CD4-positive, alpha-beta memory T cell (primary cell): Measurements from ENCODE around the gene MAP1LC3B2. TPM values are rescaled to one million over a fixed set of nuclear protein-coding genes. Genes with fewer than 3 reads are reported as not detected.
"Not testable (repeated sequence)": the region's sequence is repeated elsewhere in the genome, so short reads cannot be mapped to it uniquely, and the experiment has no call there.

ENCODE experiments used
- CTCF ChIA-PET: fragments of 350-600 bp; sonication (Branson Sonifier 250); formaldehyde crosslinking; loops from one replicate; lab custom pipeline; 2021; ENCODE audit warnings: inconsistent platforms; ENCODE audit not compliant: partially characterized antibody; lab: Charles Lee
- POLR2A ChIA-PET: fragments of 350-600 bp; sonication (Branson Sonifier 250); formaldehyde crosslinking; loops from one replicate; lab custom pipeline; 2021; ENCODE audit not compliant: partially characterized antibody; lab: Charles Lee
- DNase-seq, 5 donors: peaks; one replicate each; pipeline versions ENCODE4 v3.0.0 to v3.0.0-alpha.2; 2020 to 2022; ENCODE audit warnings: mixed read lengths in 1 of 5
- H3K27ac ChIP-seq: one replicate; pipeline ENCODE4 v1.7.0; 2013; ENCODE audit warnings: low read depth, low read length
- H3K27me3 ChIP-seq: 2 replicates; pipeline ENCODE4 v1.7.0; 2013; ENCODE audit warnings: mild to moderate bottlenecking, low read length, moderate library complexity; ENCODE audit not compliant: insufficient read depth
- H3K36me3 ChIP-seq: 2 replicates; pipeline ENCODE4 v1.7.0; 2013; ENCODE audit warnings: mild to moderate bottlenecking, low read length, moderate library complexity; ENCODE audit not compliant: insufficient read depth
- H3K4me1 ChIP-seq: 2 replicates; pipeline ENCODE4 v1.7.0; 2013; ENCODE audit warnings: mild to moderate bottlenecking, low read length, moderate library complexity; ENCODE audit not compliant: insufficient read depth
- H3K4me3 ChIP-seq, 2 donors: one replicate each; pipeline ENCODE4 v1.7.0; 2013; ENCODE audit warnings: low read length in 2 of 2, mild to moderate bottlenecking in 1 of 2
- H3K9me3 ChIP-seq, 2 donors: one replicate each; pipeline ENCODE4 v1.7.0; 2013; ENCODE audit warnings: low read length in 2 of 2, control low read depth in 1 of 2; ENCODE audit not compliant: control insufficient read depth in 1 of 2
- H3K27ac Mint-ChIP-seq, 7 donors: one replicate each; pipeline ENCODE4 v1.8.0; 2020 to 2021; ENCODE audit warnings: mixed read lengths in 7 of 7, mild to moderate bottlenecking in 6 of 7, inconsistent platforms in 3 of 7, moderate library complexity in 3 of 7
- H3K27me3 Mint-ChIP-seq, 2 donors: one replicate each; pipeline ENCODE4 v1.8.0; 2020 to 2021; ENCODE audit warnings: mixed read lengths in 2 of 2
- H3K36me3 Mint-ChIP-seq, 2 donors: one replicate each; pipeline ENCODE4 v1.8.0; 2020 to 2021; ENCODE audit warnings: mixed read lengths in 2 of 2, inconsistent platforms in 1 of 2, mild to moderate bottlenecking in 1 of 2
- H3K4me1 Mint-ChIP-seq, 4 donors: one replicate each; pipeline ENCODE4 v1.8.0; 2020 to 2021; ENCODE audit warnings: mixed read lengths in 4 of 4, mild to moderate bottlenecking in 1 of 4
- H3K4me3 Mint-ChIP-seq, 8 donors: one replicate each; pipeline ENCODE4 v1.8.0; 2020 to 2021; ENCODE audit warnings: mixed read lengths in 8 of 8, mild to moderate bottlenecking in 7 of 8, moderate library complexity in 6 of 8, inconsistent platforms in 3 of 8
- H3K9me3 Mint-ChIP-seq, 8 donors: one replicate each; pipeline ENCODE4 v1.8.0; 2020 to 2021; ENCODE audit warnings: mixed read lengths in 8 of 8, mild to moderate bottlenecking in 5 of 8, inconsistent platforms in 3 of 8, moderate library complexity in 1 of 8
- intact Hi-C: fragments of 100-400 bp; cut with micrococcal nuclease; formaldehyde crosslinking; loops from one replicate; pipeline ENCODE4 v1.15.1; 2023
- polyA plus RNA-seq, 2 donors: library from polyadenylated mRNA; unstranded; fragments of 300-500 nt; fragmentation: Illumina TruSeq; gene quantifications; one replicate each; pipeline ENCODE4 v1.2.3, GENCODE V29; 2021
- total RNA-seq, 2 experiments: library from RNA; stranded (reverse); gene quantifications; one replicate each; pipeline ENCODE4 v1.2.3, GENCODE V29; 2021

The MAP1LC3B2 gene
- total and polyA plus RNA-seq, 4 experiments from 2014 or later, result 1.7 to 6.8 (median 3.6) TPM

GRCh38 chr12:116565963-116566362 is 6.8 kb downstream of the MAP1LC3B2 start:
- no peaks in the 10 kb centered on the region for H3K36me3 ChIP-seq
- no peak for DNase-seq
- no peaks in the 10 kb centered on the region for H3K27me3 ChIP-seq
- intact Hi-C loops, result no loop called here
- H3K27ac ChIP-seq, result no peak overlapping the region
- Mint-ChIP-seq H3K27ac (no peak overlapping the region), H3K4me1 (peaks cover 2 to 7% (median 4%) of the 10 kb centered on the region in 4 donors), H3K36me3 (peaks cover 0 to 3% of the 10 kb centered on the region in 2 donors), H3K4me3 (no peak overlapping the region), H3K9me3 (peaks cover 0 to 22% (median 14%) of the 10 kb centered on the region in 8 donors), H3K27me3 (no peaks in the 10 kb centered on the region)
- no peak overlapping the region for H3K4me3 ChIP-seq
- CTCF ChIA-PET, result no interaction called here
- POLR2A ChIA-PET, result no interaction called here
- peaks cover 0 to 4% of the 10 kb centered on the region in 2 donors for H3K9me3 ChIP-seq
- H3K4me1 ChIP-seq, result peaks cover 10% of the 10 kb centered on the region

GRCh38 chr12:116568203-116568602 is 9.0 kb downstream of the MAP1LC3B2 start:
- CTCF ChIA-PET, result interaction anchor here (1.4 to 2.3 kb wide), 2 partner anchors 9 to 32 kb away, joined by 4 to 11 read pairs; partner anchors contain the start of gene MAP1LC3B2
- POLR2A ChIA-PET, result interaction anchor here (0.8 kb wide), 1 partner anchor 8 kb away, joined by 5 read pairs; no protein-coding TSS in a partner anchor

DNA sequence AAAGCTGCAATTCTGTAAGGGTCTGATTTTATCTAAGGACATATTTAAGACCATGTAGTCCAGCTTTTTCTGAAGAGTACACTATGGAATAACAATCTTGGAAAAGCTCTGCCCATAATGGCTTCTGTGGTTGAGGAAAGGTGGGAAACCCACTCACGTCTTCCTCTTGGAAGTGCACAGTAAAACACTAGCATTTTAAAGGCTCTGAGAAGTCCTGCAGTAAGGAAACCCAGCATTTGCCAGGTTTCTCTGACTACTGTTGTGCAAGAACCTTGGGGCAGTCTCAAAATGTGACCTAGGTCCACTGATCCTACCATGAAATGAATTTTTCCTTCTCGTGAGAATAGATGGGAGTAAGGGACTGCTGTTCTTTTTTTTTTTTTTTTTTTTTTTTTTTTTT is 11.9 kb downstream of the MAP1LC3B2 start:
- Histone ChIP-seq H3K27me3 (no peaks in the 10 kb centered on the region), H3K4me1 (no peaks in the 10 kb centered on the region), H3K9me3 (no peaks in the 10 kb centered on the region), H3K36me3 (no peaks in the 10 kb centered on the region), H3K4me3 (no peak overlapping the region), H3K27ac (no peak overlapping the region)
- Mint-ChIP-seq H3K27ac (no peak overlapping the region), H3K4me3 (no peak overlapping the region), H3K27me3 (no peaks in the 10 kb centered on the region), H3K4me1 (no peaks in the 10 kb centered on the region), H3K36me3 (no peaks in the 10 kb centered on the region), H3K9me3 (peaks cover 0 to 4% (median 0%) of the 10 kb centered on the region in 8 donors)
- POLR2A ChIA-PET, result interaction anchor here (2.3 kb wide), 1 partner anchor 12 kb away, joined by 10 read pairs; the partner anchor contains the start of gene MAP1LC3B2
- intact Hi-C loops, result no loop called here
- CTCF ChIA-PET, result interaction anchor here (1.3 kb wide), 1 partner anchor 9 kb away, joined by 4 read pairs; no protein-coding TSS in a partner anchor
- DNase-seq, result no peak

More at GRCh38 chr12:116568203-116568602, 9.0 kb downstream of the MAP1LC3B2 start:
- peaks cover 0 to 21% (median 12%) of the 10 kb centered on the region in 8 donors for H3K9me3 Mint-ChIP-seq
- Histone ChIP-seq H3K4me1 (no peaks in the 10 kb centered on the region), H3K4me3 (no peak overlapping the region), H3K9me3 (peaks cover 0 to 4% of the 10 kb centered on the region in 2 donors), H3K27me3 (no peaks in the 10 kb centered on the region), H3K36me3 (no peaks in the 10 kb centered on the region), H3K27ac (no peak overlapping the region)
- no peak overlapping the region for H3K4me3 Mint-ChIP-seq
- no peak for DNase-seq
- peaks cover 0 to 3% (median under 1%) of the 10 kb centered on the region in 4 donors for H3K4me1 Mint-ChIP-seq
- no peak overlapping the region for H3K27ac Mint-ChIP-seq
- H3K36me3 Mint-ChIP-seq, result peaks cover 0 to 3% of the 10 kb centered on the region in 2 donors
- intact Hi-C loops, result no loop called here
- no peaks in the 10 kb centered on the region for H3K27me3 Mint-ChIP-seq

DNA sequence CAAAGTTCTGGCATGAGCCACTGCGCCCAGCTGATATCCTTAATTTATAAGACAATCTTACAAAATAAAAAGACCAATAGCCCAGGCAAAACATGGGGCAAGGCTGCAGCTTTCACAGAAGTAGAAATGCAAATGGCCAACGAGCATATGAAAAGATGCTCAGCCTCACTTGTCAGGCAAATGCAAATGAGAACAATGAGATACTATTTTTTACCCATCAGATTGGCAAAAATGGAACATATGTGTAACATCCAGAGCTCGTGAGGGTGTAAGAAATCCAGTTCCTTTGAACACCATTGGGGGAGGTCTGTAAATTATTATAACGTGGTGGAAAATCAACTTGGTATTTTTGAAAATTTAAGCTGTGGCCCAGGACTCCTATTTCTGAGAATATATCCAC is 14.6 kb downstream of the MAP1LC3B2 start:
- Mint-ChIP-seq H3K9me3 (peaks cover 0 to 4% (median 0%) of the 10 kb centered on the region in 8 donors), H3K27ac (no peak overlapping the region), H3K4me1 (no peaks in the 10 kb centered on the region), H3K4me3 (no peak overlapping the region), H3K36me3 (no peaks in the 10 kb centered on the region), H3K27me3 (no peaks in the 10 kb centered on the region)
- intact Hi-C loops, result no loop called here
- no peak for DNase-seq
- no peaks in the 10 kb centered on the region for H3K36me3 ChIP-seq
- H3K9me3 ChIP-seq, result no peaks in the 10 kb centered on the region
- H3K27ac ChIP-seq, result no peak overlapping the region
- no peaks in the 10 kb centered on the region for H3K4me1 ChIP-seq
- POLR2A ChIA-PET, result interaction anchor here (0.8 kb wide), 1 partner anchor 14 kb away, joined by 3 read pairs; no protein-coding TSS in a partner anchor
- no peaks in the 10 kb centered on the region for H3K27me3 ChIP-seq
- no peak overlapping the region for H3K4me3 ChIP-seq
- CTCF ChIA-PET, result no interaction called here

GRCh38 chr12:116575754-116576153 is 16.6 kb downstream of the MAP1LC3B2 start:
- H3K4me3 ChIP-seq, H3K27ac Mint-ChIP-seq, H3K36me3 Mint-ChIP-seq, H3K27ac ChIP-seq, H3K4me1 ChIP-seq, H3K27me3 Mint-ChIP-seq, H3K4me1 Mint-ChIP-seq, H3K36me3 ChIP-seq, H3K4me3 Mint-ChIP-seq, DNase-seq, H3K9me3 ChIP-seq, H3K27me3 ChIP-seq, intact Hi-C loops, H3K9me3 Mint-ChIP-seq, POLR2A ChIA-PET: not testable (repeated sequence)
- CTCF ChIA-PET, result interaction anchor here (0.9 kb wide), 1 partner anchor 542 kb away, joined by 3 read pairs; no protein-coding TSS in a partner anchor

DNA sequence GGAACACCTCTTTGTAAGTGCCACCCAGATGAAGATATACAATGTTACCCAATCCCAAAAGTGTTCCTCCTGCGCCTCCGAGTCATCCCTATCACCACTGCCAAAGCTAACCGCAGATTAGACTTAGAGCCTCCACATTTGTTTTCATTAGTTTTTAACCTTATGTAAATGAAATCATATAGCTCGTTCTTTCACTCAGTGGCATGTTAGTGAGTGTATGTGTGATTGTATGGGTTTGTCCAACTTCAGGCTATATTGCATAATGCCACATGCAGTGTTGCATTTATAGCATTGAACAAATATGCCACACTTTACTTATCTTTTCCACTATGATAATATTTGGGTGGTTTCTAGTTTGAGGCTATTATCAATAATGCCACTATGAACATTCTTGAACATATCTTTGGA is 18.0 kb downstream of the MAP1LC3B2 start:
- H3K4me3 ChIP-seq, result no peak overlapping the region
- H3K4me1 Mint-ChIP-seq, result no peaks in the 10 kb centered on the region
- H3K27me3 Mint-ChIP-seq, result peaks cover 0 to 1% of the 10 kb centered on the region in 2 donors
- ChIA-PET CTCF (no interaction called here), POLR2A (interaction anchor here (1.1 kb wide), 1 partner anchor 18 kb away, joined by 3 read pairs; the partner anchor contains the start of gene MAP1LC3B2)
- no peaks in the 10 kb centered on the region for H3K4me1 ChIP-seq
- H3K36me3 ChIP-seq, result no peaks in the 10 kb centered on the region
- no peaks in the 10 kb centered on the region for H3K9me3 Mint-ChIP-seq
- no peak overlapping the region for H3K27ac ChIP-seq
- no peaks in the 10 kb centered on the region for H3K27me3 ChIP-seq
- intact Hi-C loops, result no loop called here
- no peaks in the 10 kb centered on the region for H3K9me3 ChIP-seq
- DNase-seq, result no peak
- H3K27ac Mint-ChIP-seq, result no peak overlapping the region
- no peak overlapping the region for H3K4me3 Mint-ChIP-seq
- H3K36me3 Mint-ChIP-seq, result no peaks in the 10 kb centered on the region

DNA sequence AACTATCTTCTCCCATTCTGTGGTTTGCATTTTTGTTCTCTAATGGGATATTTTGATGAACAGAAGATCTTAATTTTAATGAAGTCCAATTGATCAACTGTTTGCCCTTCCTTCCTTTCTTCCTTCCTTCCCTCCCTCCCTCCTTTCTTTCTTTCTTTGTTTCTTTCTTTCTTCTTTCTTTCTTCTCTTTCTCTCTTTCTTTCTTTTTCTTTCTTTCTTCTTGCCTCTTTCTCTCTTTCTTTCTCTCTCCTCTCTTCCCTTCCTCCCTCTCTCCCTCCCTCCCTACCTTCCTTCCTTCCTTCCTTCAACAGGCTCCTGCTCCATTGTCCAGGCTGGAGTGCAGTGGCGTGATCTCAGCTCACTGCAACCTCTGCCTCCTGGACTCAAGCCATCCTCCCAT is 18.9 kb downstream of the MAP1LC3B2 start:
- Mint-ChIP-seq H3K4me3 (peak overlapping the region in 1 of 8 donors; percentile 20), H3K27ac (no peak overlapping the region), H3K4me1 (no peaks in the 10 kb centered on the region), H3K27me3 (peaks cover 0 to 1% of the 10 kb centered on the region in 2 donors), H3K9me3 (no peaks in the 10 kb centered on the region), H3K36me3 (no peaks in the 10 kb centered on the region)
- no peak for DNase-seq
- Histone ChIP-seq H3K27ac (no peak overlapping the region), H3K36me3 (no peaks in the 10 kb centered on the region), H3K27me3 (no peaks in the 10 kb centered on the region), H3K4me3 (no peak overlapping the region), H3K4me1 (no peaks in the 10 kb centered on the region), H3K9me3 (no peaks in the 10 kb centered on the region)
- ChIA-PET CTCF (no interaction called here), POLR2A (interaction anchor here (2.0 kb wide), 1 partner anchor 18 kb away, joined by 4 read pairs; the partner anchor contains the start of gene MAP1LC3B2)
- intact Hi-C loops, result no loop called here
